NCI-H2081 (cell line): ENCODE results near the gene RABL2A.
"Not testable (repeated sequence)": the region's sequence is repeated elsewhere in the genome, so short reads cannot be mapped to it uniquely, and the experiment has no call there.

Experiments used
- DNase-seq, 2 experiments: peaks; one replicate each; lab custom pipeline; 2025; lab: John Stamatoyannopoulos, UW

Gene RABL2A

DNA sequence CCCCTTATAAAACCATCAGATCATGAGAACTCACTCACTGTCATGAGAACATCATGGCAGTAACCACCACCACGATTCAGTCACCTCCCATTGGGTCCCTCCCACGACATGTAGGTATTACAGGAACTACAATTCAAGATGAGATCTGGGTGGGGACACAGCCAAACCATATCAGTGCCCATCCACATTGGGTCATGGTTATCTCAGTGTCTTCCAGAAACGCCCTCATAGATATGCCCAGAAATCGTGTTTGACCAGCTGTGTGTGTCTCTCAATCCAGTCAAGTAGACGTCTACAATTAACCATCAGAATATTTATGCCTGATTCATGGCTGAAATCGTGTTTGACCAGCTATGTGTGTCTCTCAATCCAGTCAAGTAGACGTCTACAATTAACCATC lies 17.2 kb upstream of the RABL2A start:
- DNase-seq: not testable (repeated sequence)

- DNase-seq: not testable (repeated sequence)
These were observed 6.1 kb upstream of the RABL2A start for GRCh38 chr2:113621002-113621401.

GRCh38 chr2:113625906-113626305 lies 1.2 kb upstream of the RABL2A start:
- not testable (repeated sequence) for DNase-seq

- not testable (repeated sequence) for DNase-seq
These were observed 5.8 kb downstream of the RABL2A start for GRCh38 chr2:113632849-113633345.

- not testable (repeated sequence) for DNase-seq
These were observed 8.3 kb downstream of the RABL2A start for GRCh38 chr2:113635358-113635757.

GRCh38 chr2:113636226-113636625 lies 9.2 kb downstream of the RABL2A start:
- DNase-seq: not testable (repeated sequence)

GRCh38 chr2:113638084-113638483 lies 11.0 kb downstream of the RABL2A start:
- DNase-seq: not testable (repeated sequence)

DNA sequence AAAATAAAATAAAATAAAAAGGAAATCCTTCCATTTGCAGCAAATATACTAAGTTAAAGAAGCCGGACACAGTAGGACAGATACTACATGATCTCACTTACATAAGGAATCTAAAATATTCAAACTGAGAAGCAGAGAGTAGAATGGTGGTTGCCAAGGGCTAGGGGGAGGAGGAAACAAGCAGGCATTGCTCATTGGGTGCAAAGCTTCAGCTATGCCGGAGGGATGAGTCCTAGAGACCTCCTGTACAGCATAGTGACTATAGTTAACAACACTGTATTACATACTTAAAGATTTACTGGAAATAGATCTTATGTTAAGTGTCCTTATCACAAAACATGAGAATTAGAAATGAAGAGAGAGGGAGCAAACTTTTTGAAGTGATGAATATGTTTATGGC lies 19.2 kb downstream of the RABL2A start:
- not testable (repeated sequence) for DNase-seq

- DNase-seq: not testable (repeated sequence)
These were observed 24.1 kb downstream of the RABL2A start for GRCh38 chr2:113650834-113651815.

DNA sequence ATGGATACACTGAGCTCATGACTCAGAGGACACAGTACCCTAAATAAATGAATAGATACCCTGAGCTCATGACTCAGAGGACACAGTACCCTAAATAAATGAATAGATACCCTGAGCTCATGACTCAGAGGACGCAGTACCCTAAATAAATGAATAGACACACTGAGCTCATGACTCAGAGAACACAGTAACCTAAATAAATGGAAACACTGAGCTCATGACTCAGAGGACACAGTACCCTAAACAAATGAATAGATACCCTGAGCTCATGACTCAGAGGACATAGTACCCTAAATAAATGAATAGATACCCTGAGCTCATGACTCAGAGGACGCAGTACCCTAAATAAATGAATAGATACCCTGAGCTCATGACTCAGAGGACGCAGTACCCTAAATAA lies 25.5 kb downstream of the RABL2A start:
- not testable (repeated sequence) for DNase-seq

DNA sequence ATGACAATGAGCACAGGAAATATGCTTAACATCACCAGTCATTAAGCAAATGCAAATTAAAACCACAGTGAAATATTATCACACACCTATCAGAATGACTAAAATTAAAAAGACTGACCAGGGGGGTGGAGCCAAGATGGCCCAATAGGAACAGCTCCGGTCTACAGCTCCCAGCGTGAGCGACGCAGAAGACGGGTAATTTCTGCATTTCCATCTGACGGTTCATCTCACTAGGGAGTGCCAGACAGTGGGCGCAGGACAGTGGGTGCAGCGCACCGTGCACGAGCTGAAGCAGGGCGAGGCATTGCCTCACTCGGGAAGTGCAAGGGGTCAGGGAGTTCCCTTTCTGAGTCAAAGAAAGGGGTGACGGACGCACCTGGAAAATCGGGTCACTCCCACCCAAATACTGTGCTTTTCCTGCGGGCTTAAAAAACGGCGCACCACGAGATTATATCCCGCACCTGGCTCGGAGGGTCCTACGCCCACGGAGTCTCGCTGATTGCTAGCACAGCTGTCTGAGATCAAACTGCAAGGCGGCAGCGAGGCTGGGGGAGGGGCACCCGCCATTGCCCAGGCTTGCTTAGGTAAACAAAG lies 29.1 kb downstream of the RABL2A start:
- DNase-seq: not testable (repeated sequence)

- not testable (repeated sequence) for DNase-seq
These were observed 30.7 kb downstream of the RABL2A start for GRCh38 chr2:113657735-113658134.

DNA sequence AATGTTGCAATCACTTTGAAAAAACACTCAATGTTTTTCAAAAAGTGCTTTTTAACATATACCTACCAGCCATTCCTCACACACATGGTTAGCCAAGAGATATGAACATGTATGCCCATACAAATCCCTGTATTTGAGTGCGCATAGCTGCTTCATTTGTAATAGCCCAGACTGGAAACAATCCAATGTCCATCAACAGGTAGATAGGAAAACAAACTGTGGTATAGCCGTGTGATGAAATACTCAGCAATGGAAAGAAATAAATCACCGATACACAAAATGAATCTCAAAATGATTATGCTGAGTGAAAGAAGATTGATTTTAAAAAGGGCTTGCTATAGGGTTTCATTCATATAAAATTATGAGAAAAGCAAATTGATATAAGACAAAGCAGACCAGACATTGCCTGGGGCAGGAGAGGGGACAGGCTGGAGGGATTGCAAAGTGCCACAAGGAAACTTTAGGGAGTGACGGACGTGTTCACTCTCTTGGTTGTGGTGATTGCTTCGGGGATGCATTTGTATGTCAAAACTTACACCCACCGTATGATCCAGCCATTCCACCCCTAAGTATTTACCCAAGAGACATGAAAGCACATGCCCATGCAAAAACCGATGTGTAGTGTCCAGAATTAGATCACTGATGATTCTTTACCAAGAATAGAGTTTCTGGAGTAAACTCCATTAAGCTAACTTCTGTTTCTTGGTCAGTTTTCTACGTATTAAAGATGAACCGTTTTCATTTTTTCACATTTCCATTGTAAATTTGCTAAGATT lies 36.4 kb downstream of the RABL2A start:
- DNase-seq: not testable (repeated sequence)

GRCh38 chr2:113664761-113665533 lies 37.9 kb downstream of the RABL2A start:
- DNase-seq: not testable (repeated sequence)

DNA sequence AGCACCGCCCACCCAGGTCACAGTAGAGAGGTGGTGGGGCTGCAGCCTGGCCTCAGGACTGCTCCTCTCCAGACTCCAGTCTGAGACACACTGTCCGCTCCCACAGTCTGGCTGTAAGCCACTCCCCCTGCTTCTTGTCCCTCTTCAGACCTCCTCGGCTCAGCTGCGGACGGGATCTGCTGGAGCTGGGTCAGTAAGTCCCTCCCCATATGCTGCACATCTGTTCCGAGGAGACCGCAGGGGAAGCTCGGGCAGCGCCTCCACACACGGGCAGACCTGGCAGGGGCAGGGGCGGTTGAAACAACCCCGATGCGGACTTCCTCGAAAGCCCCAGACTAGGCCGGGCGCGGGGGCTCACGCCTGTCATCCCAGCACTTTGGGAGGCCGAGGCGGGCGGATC lies 41.9 kb downstream of the RABL2A start:
- not testable (repeated sequence) for DNase-seq

GRCh38 chr2:113672326-113672932 lies 45.4 kb downstream of the RABL2A start:
- DNase-seq: no peak

DNA sequence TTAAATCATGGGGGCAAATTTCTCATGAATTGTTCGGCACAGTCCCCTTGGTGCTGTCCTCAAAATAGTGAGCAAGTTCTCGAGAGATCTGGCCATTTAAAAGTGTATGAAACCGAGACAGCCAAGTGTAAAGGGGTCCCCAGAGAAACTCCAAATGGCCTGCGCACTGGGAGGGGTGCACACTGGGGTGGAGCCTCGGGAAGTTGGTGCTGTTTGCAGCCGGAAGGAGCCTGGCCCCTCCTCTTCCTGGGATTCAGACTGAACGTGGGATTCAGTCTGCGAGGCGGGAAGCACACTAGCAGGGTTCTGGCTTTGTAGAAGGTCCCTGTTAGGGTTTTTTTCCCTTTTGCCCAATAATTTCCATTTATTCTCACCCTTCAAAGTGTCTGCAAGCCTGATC lies 48.8 kb downstream of the RABL2A start:
- no peak for DNase-seq

DNA sequence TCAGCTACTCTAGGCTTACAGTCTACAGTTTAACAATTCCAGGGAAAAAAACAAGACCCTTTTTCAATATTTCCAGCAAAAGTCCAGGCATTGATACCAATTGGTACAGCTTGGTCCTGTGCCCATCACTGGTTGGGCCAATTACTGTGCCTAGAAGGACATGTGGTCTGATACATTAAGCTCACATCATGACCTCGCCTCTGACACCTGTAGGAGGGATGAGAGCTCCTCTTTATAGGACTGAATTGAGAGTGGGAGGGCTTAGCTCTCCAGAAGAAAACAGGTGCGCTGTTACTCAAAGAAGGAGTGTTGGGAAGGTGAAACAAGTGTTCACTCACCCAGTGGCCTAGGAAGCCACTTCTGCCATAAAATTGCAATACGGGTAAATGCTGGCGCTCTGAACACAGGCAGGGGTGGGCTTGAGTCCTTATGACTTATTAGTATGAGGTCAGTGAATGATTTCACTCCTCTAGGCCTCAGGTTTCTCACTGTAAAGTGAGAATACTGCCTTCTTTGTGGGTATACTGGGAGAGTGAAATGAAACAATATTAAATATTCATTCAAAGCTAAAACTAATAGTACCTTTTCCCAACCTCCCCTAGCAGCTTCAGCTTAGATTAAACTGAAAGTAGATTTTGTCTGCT lies 49.7 kb downstream of the RABL2A start:
- DNase-seq: no peak

DNA sequence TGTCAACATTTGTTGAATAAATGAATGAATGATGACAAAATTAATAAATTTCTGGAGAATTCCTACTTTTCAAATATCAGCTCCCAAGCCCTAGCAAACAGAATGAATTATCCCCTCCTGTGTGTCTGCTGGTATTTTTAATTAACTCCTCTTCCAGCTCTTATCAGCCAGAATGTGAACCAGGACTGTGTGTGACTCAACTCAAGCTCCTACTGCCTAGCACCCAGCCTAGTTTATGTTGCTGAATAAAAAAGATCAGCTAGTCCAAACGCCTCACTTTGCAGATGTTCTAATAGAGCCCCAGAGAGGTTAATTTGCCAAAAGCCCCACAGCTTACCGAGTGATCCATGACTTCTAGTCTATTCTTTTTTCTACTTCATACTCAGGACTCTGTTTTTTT lies 50.3 kb downstream of the RABL2A start:
- DNase-seq: no peak

DNA sequence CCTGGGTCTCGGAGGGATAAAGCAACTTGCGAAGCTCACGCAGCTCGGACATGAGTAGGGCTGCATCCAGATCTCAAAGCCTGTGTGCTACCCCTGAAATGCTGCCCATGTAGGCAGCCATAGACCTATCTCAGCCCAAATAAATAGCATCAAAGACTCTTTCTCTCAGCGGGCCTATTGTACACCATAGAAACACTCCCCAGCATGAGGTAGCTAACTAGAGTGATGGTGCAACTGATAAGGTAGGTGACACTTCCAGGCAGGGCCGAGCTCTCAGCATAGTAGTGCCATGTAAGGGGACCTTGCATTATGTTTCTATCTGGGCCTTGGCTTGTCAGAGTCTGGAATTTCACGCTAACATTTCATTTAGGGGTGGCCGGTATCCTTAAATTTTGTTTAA lies 52.4 kb downstream of the RABL2A start:
- DNase-seq: no peak
